ENCODE measurements around the gene EDN1. TPM values are rescaled to one million over a fixed set of nuclear protein-coding genes. Genes with fewer than 3 reads are reported as not detected.

The EDN1 gene
- total and polyA plus RNA-seq, 2 of the 4 experiments (the other 2 are of a cell fraction), result 5.6 to 9.0 TPM

GRCh38 chr6:12270551-12271230 lies 19.5 kb upstream of the EDN1 start:
- Histone ChIP-seq H3K4me1 (ENCODE audit: control insufficient read depth, insufficient read depth, low read length) (peaks cover 1% of the 10 kb centered on the region; the same call in 1 of the 2 replicates), H3K4me3 (ENCODE audit: insufficient read depth, low read depth, low read length) (no peak overlapping the region), H3K14ac (replicated peaks; ENCODE audit: low read depth, low read length) (no peak overlapping the region), H2AK9ac (replicated peaks; ENCODE audit: low read depth, low read length, poor library complexity) (no peak overlapping the region), H2BK15ac (ENCODE audit: low read depth, low read length) (no peak overlapping the region), H2BK120ac (ENCODE audit: low read depth, low read length) (no peak overlapping the region), H3K23ac (ENCODE audit: low read depth, low read length) (no peak overlapping the region), H2AFZ (replicated peaks; ENCODE audit: low read length, poor library complexity) (no peak overlapping the region), H4K5ac (ENCODE audit: low read depth, low read length) (no peak overlapping the region), H3K27me3 (ENCODE audit: control insufficient read depth, insufficient read depth, low read length) (no peaks in the 10 kb centered on the region), H3K9me1 (ENCODE audit: insufficient read depth, low read length) (peaks cover 4% of the 10 kb centered on the region; the same call in 1 of the 2 replicates), H4K91ac (ENCODE audit: insufficient read depth, low read depth, low read length) (no peak overlapping the region), H3K27ac (ENCODE audit: insufficient read depth, low read length) (no peak overlapping the region), H4K8ac (ENCODE audit: low read depth in 2 of 2, low read length in 2 of 2) (no peak overlapping the region), H2AK5ac (ENCODE audit: low read depth, low read length) (no peak overlapping the region), H3K79me1 (ENCODE audit: low read depth in 1 of 2, low read length in 2 of 2) (no peaks in the 10 kb centered on the region), H4K20me1 (ENCODE audit: insufficient read depth, low read length) (no peaks in the 10 kb centered on the region), H3K9me3 (ENCODE audit: control insufficient read depth, insufficient read depth, low read length) (no peaks in the 10 kb centered on the region), H3K36me3 (ENCODE audit: control insufficient read depth, insufficient read depth, low read length) (no peaks in the 10 kb centered on the region), H3K4ac (ENCODE audit: low read depth, low read length) (no peak overlapping the region), H3K4me2 (ENCODE audit: low read depth, low read length) (no peak overlapping the region), H2BK5ac (ENCODE audit: low read depth, low read length, poor library complexity, severe bottlenecking) (no peak overlapping the region), H2BK20ac (ENCODE audit: low read depth, low read length) (no peak overlapping the region), H3K18ac (ENCODE audit: low read depth, low read length) (no peak overlapping the region), H3K9ac (ENCODE audit: low read depth, low read length) (no peak overlapping the region), H3K56ac (ENCODE audit: extremely low read depth, insufficient read depth, low read length) (no peak overlapping the region)
- dilution Hi-C loops (cut with HindIII; ENCODE audit: low sequenced_read_pairs, unreplicated experiment), result no loop called here
- POLR2A ChIA-PET (ENCODE audit: unreplicated experiment), result no interaction called here
- CTCF ChIA-PET, result interaction anchor here (2.3 kb wide), 1 partner anchor 19 kb away, joined by 6 read pairs; the partner anchor contains the start of gene EDN1
- BruUV-seq (replicated peaks), result no TSS peak
- DNase-seq (no peak), ATAC-seq (ENCODE audit: low read depth) (no peak)
- TF ChIP-seq BHLHE40 (IDR thresholded peaks at IDR 0.05; ENCODE audit: low read depth, low read length) (no peak), SMC3 (IDR thresholded peaks at IDR 0.05; ENCODE audit: low read depth, low read length) (no peak), CTCF (conservative IDR thresholded peaks at IDR 0.05; ENCODE audit: low read depth, low read length) (no peak), ELK1 (IDR thresholded peaks at IDR 0.05; ENCODE audit: borderline replicate concordance, low read depth, low read length) (no peak), MXI1 (IDR thresholded peaks at IDR 0.05; ENCODE audit: borderline replicate concordance, low read depth, low read length) (no peak), RAD21 (IDR thresholded peaks at IDR 0.05; ENCODE audit: low read length) (no peak), RCOR1 (IDR thresholded peaks at IDR 0.05; ENCODE audit: insufficient replicate concordance, low read length) (no peak), RFX5 (IDR thresholded peaks at IDR 0.05; ENCODE audit: low read depth, low read length) (no peak), USF2 (IDR thresholded peaks at IDR 0.05; ENCODE audit: low read depth, low read length) (no peak), CEBPB (IDR thresholded peaks at IDR 0.05; ENCODE audit: low read depth, low read length) (no peak), FOS (IDR thresholded peaks at IDR 0.05; ENCODE audit: low read depth, low read length) (no peak), MAZ (IDR thresholded peaks at IDR 0.05; ENCODE audit: borderline replicate concordance, low read depth, low read length) (no peak), CHD1 (IDR thresholded peaks at IDR 0.05; ENCODE audit: low read depth, low read length) (no peak), POLR2A (IDR thresholded peaks at IDR 0.05; ENCODE audit: low read depth, low read length) (no peak), NFE2L2 (IDR thresholded peaks at IDR 0.05; ENCODE audit: low read depth, low read length) (no peak), MAFK (IDR thresholded peaks at IDR 0.05; ENCODE audit: low read depth, low read length) (no peak)
- intact Hi-C loops (cut with micrococcal nuclease), result no loop called here
- no CpG with 5 or more reads among the region's 4 CpGs for WGBS, 2 experiments (ENCODE audit: extremely low coverage in 2 of 2, insufficient read length in 1 of 2)
- in situ Hi-C loops (cut with MboI; ENCODE audit: low sequenced_read_pairs), result no loop called here

All from IMR-90 (cell line).